RWPE2 (cell line): ENCODE data around the gene ERMARD.

Source experiments
- ATAC-seq: fragments of 200-7000 bp; cut with Tn5 transposase; 3 replicates; pipeline ENCODE4 v1.9.1; 2021; ENCODE audit warnings: low read depth
- DNase-seq: peaks from one replicate; pipeline ENCODE4 v3.0.0-alpha.2; 2020; ENCODE audit warnings: low spot score
- H3K27ac ChIP-seq: fragments of 450-650 bp; 2 replicates; pipeline ENCODE4 v1.5.1; 2017; ENCODE audit warnings: mild to moderate bottlenecking; ENCODE audit not compliant: poor library complexity, severe bottlenecking
- H3K27me3 ChIP-seq: fragments of 250-450 bp; sonication (Bioruptor Pico); 2 replicates; pipeline ENCODE4 v1.5.1; 2021; ENCODE audit warnings: mild to moderate bottlenecking, moderate library complexity; ENCODE audit not compliant: insufficient read depth, poor library complexity, severe bottlenecking
- H3K36me3 ChIP-seq: fragments of 250-450 bp; sonication (Bioruptor Pico); 2 replicates; pipeline ENCODE4 v1.5.1; 2020; ENCODE audit warnings: low read depth, mild to moderate bottlenecking, moderate library complexity
- H3K4me1 ChIP-seq: fragments of 250-450 bp; sonication (Bioruptor Pico); 2 replicates; pipeline ENCODE4 v1.5.1; 2021; ENCODE audit warnings: mild to moderate bottlenecking, moderate library complexity; ENCODE audit not compliant: insufficient read depth, poor library complexity, severe bottlenecking
- H3K4me3 ChIP-seq: fragments of 250-450 bp; sonication (Bioruptor Pico); 2 replicates; pipeline ENCODE4 v1.5.1; 2021; ENCODE audit warnings: mild to moderate bottlenecking, moderate library complexity; ENCODE audit not compliant: severe bottlenecking
- H3K9me3 ChIP-seq: fragments of 250-450 bp; sonication (Bioruptor Pico); 2 replicates; pipeline ENCODE4 v1.5.1; 2021; ENCODE audit warnings: mild to moderate bottlenecking, moderate library complexity; ENCODE audit not compliant: severe bottlenecking
- CTCF ChIP-seq: fragments of 450-650 bp; IDR thresholded peaks from one replicate; pipeline ENCODE4 v1.5.1; 2017; ENCODE audit warnings: mild to moderate bottlenecking, moderate library complexity; ENCODE audit not compliant: poor library complexity, severe bottlenecking

Gene ERMARD

DNA sequence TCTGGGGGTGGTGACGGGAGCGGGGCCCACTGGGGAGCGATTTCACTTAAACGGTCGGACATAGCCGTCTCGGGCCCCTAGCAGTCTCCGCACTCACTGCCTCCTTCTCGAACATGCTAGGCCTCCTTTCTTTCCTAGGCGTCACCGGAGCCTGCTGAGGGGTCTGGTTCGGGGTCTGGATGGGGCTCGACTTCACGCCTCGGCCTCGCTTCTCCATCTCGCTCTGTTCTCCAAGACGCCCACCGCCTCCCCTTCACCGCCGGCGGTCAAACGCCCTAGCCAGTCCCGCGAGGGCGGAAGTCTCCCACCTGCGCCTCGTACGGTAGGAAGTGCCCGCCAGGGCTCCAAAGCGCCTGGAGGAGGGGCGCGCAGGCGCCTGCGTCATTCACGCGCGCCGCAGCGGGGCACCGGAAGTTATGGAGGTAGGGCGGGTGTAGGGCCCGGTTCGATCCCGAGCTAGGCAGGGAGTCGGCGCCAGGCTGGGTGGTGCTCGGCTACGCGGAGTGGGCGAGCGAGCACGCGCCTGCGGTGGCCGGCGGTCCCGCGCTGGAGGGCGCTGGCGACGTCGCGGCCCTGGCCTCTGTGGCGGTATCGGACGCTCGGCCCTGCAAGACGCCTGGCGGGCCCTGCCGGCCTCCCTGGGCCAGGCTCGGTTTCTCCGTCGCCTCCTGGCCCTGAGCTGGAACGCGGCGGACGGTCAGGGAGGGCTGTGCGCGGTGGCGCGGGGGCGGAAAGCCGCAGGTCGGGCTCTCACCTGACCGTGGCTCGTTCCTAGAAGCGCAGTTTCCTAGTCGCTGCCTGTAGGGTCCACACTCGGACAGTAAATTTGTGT, at the start of gene ERMARD, which contains the start of gene DYNLT2:
Gene ERMARD (plus strand): TSS at position 381 of the 832 bp plus-strand sequence. CDS start 36 bp downstream, at position 417.
Gene DYNLT2 (minus strand): TSS at position 331 of the 832 bp plus-strand sequence. CDS start 114 bp downstream, at position 217.
- H3K27ac ChIP-seq, result peak within 1 kb of the TSS; percentile 70
- peak; percentile 94 for ATAC-seq
- H3K9me3 ChIP-seq, result no peaks in the 10 kb centered on the region
- peaks cover 26% of the 10 kb centered on the region for H3K36me3 ChIP-seq
- H3K4me3 ChIP-seq, result peak within 1 kb of the TSS; percentile 96
- H3K4me1 ChIP-seq, result peaks cover 16% of the 10 kb centered on the region
- peak; percentile 87 for DNase-seq
- peak; percentile 12 for TF ChIP-seq CTCF
- no peaks in the 10 kb centered on the region for H3K27me3 ChIP-seq

- H3K4me1 ChIP-seq, result peaks cover 27% of the 10 kb centered on the region
- peaks cover 32% of the 10 kb centered on the region for H3K36me3 ChIP-seq
- H3K4me3 ChIP-seq, result peak within 1 kb of the TSS; percentile 90
- no peaks in the 10 kb centered on the region for H3K9me3 ChIP-seq
- H3K27ac ChIP-seq, result peak within 1 kb of the TSS; percentile 55
- H3K27me3 ChIP-seq, result no peaks in the 10 kb centered on the region
- no peak for TF ChIP-seq CTCF
- peak; percentile 87 for ATAC-seq
- DNase-seq, result peak; percentile 95
Observed at GRCh38 chr6:169701954-169702839, 49.2 kb upstream of the ERMARD start, which contains the start of the genes C6orf120 and WDR27. C6orf120 (plus strand) TSS chr6:169702126; CDS start chr6:169702460, 334 bp downstream. WDR27 (minus strand) TSS chr6:169702029; CDS start chr6:169689005, 13,024 bp downstream.

- H3K9me3 ChIP-seq, result no peaks in the 10 kb centered on the region
- H3K36me3 ChIP-seq, result peaks cover 33% of the 10 kb centered on the region
- no peak for TF ChIP-seq CTCF
- DNase-seq (no peak), ATAC-seq (no peak)
- H3K27me3 ChIP-seq, result no peaks in the 10 kb centered on the region
- H3K4me1 ChIP-seq, result peaks cover 22% of the 10 kb centered on the region
- H3K27ac ChIP-seq, result peak overlapping the region; percentile 55
- H3K4me3 ChIP-seq, result peak overlapping the region; percentile 90
Observed at GRCh38 chr6:169702840-169703246, 48.6 kb upstream of the ERMARD start.

DNA sequence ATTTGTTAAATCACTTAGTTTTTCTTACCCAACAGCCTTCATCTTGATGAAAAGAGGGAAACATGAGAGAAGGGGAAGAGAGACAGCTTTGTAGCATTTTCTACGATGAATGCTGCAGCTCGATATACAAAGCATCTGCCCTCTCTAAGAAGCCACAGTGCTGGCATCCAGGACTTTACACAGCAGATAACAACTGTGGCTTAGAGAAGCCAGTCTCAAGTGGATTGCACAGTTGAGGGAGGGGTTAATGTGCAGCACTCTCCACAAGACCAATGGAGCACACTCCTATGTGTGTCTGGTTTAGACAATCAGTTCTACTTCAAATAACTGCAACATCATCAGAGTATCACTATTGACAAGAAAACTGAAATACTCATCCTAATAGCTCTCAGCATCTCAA, 43.6 kb upstream of the ERMARD start:
- Histone ChIP-seq H3K4me3 (no peak overlapping the region), H3K9me3 (no peaks in the 10 kb centered on the region), H3K36me3 (peaks cover 76% of the 10 kb centered on the region), H3K4me1 (peaks cover 15% of the 10 kb centered on the region), H3K27ac (no peak overlapping the region), H3K27me3 (no peaks in the 10 kb centered on the region)
- no peak for TF ChIP-seq CTCF
- DNase-seq, result no peak
- ATAC-seq, result no peak
